ENCODE data around the gene CTF1.
"Not testable (repeated sequence)": the region's sequence is repeated elsewhere in the genome, so short reads cannot be mapped to it uniquely, and the experiment has no call there.

The CTF1 gene

DNA sequence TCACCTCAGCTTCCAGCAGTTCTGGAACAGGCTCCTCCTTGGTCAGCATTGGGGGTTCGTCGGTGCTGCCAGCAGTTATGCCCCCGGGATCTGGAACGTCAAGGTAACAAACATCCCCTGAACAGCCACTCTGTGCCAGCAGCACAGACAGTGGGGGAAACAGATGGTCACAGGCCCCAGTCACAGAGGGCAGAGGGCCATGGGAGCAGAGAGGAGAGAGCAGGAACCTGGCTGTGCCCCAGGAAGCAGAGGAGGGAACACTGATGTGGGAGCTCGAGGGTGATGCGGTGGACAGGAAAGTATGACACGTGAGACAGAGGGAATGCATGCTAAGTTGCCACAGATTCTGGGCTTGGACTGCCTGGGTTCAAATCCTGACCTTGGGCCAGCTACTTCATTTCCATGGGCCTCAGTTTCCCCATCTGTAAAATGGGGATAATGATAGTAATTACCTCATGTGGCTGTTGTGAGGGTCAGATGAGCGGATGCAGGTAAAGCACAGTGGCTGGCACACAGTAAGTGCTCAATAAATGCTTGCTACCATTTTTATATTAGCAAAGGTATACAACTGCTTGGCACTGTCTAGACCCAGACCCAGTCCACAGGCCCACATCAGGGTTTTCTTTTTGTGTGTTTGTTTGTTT lies 7.4 kb upstream of the CTF1 start:
- no peak for FAIRE-seq

DNA sequence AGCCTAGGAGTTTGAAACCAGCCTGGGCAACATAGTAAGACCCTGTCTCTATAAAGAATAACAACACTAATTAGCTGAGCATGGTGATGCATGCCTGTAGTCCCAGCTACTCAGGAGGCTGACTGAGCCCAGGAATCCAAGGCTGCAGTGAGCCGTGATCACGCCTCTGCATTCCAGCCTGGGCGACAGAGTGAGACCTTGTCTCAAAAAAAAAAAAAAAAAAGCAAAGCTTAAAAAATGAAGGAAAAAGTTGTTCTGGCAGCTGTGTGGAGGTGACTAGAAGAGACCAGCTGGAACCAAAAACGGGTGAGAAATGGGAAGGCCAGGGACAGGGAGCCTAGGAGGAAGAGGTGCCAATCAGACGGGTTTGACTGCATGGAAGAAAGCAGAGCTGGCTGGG lies 6.7 kb upstream of the CTF1 start:
- FAIRE-seq = no peak

DNA sequence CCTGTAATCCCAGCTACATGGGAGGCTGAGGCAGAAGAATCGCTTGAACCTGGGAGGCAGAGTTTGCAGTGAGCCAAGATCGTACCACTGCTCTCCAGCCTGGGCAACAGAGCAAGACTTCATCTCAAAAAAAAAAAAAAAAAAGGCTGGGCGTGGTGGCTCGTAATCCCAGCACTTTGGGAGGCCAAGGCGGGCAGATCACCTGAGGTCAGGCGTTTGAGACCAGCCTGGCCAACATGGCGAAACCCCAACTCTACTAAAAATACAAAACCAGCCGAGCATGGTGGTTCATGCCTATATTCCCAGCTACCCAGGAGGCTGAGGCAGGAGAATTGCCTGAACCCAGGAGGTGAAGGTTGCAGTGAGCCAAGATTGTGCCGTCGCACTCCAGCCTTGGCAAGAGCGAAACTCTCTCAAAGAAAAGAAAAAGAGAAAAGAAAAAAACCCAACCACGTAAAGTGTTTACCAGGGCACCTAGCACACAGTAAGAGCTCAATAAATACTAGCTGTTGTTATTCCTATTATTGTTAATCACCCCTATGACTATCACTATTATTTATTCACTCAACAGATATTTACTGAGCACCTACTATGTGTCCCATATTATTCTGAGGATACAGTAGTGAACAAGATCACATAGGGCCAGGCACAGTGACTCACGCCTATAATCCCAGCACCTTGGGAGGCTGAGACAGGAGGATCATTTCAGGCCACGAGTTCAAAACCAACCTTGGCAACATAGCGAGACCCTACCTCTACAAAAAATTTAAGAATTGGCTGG lies 5.2 kb upstream of the CTF1 start:
- FAIRE-seq = not testable (repeated sequence)

DNA sequence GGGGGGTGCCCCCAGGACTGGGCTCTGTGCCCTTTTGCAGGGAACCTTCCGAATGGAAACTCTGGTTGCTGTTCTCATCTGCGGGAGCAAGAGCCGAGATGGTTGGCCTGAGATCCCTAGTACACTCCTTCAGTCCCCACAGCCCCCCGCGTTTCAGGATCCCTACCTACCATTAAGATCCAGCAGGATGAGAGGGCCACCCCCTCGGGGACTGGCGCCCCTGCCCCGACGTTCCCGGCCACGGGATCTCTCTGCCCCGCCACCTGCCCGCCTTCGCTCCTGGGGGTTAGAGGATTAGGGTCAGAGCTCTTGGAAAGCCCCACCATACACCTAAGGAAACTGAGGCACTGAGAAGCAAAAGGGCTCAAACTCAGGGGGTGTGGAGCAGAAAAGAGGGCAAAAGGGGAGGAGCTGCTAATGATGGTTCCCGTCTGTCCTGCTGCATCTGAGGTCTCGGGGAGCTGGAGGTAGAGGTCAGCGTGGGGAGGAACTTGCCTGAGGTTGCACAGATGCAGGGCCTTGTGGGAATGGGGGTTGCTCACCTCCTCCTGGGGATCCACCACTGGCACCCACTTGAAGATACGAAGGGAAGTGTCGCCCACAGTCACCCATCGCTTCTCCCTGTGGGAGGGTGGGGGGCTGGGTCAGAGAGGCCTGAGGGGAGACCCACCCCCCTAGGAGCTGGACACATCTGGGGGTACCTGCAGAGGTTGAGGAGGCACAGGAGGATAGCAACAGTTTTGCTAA lies 3.6 kb upstream of the CTF1 start:
- FAIRE-seq = no peak

DNA sequence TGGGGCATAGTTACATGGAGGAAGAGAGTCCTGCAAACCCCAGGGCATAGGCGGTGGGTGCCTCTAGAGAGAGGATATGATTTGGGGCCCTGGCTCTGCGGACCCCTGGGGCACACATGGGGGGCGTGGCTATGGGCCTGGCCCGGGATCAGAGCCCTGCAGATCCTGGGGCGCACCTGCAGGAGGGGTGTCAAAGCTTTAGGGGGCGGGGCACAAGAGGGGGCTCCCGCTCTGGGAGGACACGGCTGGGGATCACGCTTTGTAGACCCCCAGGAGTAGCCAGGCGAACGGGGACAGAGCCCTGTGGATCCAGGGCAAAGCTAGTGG lies 3.0 kb upstream of the CTF1 start:
- no peak for FAIRE-seq

DNA sequence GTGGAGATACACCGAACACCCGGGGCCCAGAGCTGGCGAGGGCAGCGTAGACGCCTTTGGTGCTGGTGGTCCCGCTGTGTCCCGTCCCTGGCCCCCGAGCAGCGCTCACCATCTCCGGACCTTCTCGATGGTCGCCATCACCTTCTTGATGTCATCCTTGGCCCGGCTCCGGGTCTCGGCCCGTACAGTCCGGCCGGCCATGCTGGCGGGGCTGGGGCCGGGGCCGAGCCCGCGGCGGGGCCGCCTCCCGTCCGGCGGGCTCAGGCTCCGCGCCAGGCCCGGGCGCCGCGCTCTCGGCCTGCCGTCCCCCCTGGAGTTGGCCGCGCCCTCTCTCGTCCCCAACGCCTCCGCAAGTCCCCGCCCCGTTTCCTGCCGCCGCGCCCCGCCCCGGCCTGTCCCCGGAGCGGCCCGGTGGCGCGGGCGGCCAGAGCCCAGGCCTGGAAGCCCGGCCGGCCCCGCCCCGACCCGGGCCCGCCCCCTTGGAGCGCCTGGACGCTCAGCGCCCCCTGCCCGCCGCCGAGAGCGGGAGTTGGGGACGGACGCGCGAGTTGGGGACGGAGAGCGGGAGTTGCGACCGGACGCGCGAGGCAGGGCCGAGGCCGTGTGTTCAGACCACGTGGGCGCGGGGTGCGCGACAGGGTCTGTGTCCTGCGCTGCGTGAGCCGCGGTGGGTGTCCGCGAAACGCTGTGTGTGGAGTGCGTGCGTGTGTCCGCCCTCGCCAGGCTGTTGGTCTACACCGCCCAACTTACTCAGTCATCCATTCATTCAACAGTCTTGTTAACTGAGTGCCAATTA lies 2.5 kb upstream of the CTF1 start, which contains the start of gene BCL7C:
Gene BCL7C (minus strand): TSS at position 334 of the 796 bp plus-strand sequence. CDS start 133 bp downstream, at position 201.
- FAIRE-seq = no peak

DNA sequence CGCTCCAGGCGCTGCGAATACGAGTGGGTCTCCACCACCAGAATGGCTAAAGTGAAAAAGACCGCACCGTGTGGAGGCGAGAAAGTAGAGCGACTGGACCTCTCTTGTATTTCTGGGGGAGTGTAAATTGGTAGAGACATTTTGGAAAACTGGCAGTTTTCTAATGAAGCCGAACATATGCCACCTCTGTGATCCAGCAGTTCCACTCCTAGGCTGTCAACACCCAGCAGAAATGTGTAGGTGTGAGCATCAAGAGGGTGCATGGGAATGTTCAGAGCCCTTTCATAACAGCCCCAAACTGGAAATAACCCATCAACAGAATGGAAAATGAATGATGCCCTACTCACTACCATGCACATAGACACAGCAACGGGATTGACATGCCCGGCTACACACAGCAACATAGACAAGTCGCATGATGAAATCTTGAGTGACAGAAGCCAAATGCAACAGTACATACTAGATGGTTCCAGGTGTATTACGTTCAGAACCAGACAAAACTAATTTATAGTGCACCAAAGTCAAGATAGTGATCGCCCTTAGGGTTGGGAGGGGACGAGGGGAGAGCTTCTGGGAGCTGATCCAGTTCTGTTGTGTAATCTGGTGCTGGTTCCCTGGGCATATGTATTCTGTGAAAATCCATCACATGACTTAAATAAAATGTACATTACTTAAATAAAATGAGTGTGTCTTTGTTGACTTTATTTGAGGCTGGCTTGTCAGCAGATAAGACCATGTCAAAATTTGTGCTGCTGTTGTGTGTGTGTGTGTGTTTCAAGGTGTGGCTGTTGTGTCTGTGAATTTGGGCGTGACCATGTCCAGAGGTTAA lies 1.7 kb upstream of the CTF1 start:
- FAIRE-seq = no peak

DNA sequence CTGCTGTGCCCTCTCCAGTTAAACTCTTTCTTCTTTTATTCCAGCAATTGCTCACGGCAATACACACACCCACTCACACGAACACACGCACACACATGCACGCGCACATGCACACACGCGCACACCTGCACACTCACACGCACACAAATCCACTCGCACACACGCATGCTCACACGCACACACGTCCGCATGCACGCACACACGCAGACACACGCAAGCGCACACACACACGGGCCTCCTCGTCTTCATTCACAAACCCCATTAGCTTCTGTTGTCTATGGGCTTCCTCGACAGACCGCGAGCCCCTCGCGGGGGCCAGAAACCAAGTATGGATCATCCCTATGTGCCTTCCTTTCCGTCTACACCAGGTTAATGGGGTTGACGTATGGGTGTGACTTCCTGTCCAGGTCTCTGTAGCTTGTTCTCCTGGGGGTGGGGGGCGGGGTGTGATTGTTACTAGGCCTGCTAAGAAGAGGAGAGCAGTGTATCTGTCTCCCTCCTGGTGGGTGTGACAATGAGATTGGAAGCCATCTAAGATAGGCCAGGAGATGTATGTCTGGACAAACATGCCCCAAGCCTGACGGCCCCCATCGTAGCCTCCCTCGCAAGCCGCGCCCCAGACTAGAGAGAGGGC lies 670 bp upstream of the CTF1 start:
- FAIRE-seq = no peak

DNA sequence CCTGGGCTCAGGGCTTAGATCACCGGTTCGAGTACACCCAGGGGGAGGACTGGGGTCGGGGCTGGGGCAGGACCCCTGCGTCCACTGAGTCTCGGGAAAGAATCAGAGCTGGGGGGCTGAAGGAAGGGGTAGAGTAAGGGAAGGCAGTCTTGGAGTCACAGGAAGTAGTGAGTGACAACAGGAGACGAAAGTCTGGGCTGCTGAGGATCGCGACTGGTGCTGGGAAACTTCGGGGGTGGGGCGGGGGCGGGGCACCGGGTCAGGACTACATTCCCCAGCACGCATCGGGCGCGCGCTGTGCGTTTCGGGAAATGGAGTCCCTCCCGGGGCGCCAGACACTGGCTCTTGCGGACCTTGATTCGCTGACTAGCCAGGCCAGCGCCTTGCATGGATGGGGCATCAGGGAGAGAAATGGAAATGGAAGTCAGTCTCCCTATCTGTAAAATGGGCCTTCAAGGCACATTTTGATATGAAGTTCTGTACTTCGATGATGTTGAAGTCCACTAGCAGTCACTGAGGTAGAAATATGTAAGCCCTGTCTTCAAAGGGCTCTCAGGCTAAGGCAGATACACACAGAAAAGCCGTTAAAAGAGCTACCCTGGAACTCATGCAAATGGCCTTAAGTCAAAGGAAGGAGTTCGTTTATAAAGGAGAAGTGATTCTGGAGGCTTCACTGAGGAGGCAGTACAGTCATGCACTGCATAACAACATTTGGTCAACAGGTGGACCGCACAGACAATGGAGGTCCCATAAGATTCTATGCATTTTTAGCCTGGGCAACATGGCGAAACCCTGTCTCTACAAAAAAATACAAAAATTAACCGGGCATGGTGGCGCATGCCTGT lies 697 bp downstream of the CTF1 start:
- FAIRE-seq = no peak

DNA sequence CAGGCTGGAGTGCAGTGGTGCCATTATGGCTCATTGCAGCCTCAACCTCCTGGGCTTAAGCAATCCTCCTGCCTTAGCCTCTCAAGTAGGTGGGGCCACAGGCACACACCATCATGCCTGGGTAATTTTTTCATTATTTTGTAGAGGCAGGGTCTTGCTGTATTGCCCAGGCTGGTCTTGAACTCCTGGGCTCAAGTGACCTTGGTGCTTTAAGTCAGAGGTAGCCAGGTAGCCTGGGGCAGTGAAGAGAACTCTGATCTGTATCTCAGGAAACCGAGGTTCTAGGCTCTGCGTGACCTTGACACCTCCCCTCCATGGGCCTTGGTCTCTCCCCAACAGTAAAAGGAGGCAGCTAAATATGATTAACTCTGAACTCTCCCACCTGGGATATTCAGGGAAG lies 3.4 kb downstream of the CTF1 start:
- no peak for FAIRE-seq

DNA sequence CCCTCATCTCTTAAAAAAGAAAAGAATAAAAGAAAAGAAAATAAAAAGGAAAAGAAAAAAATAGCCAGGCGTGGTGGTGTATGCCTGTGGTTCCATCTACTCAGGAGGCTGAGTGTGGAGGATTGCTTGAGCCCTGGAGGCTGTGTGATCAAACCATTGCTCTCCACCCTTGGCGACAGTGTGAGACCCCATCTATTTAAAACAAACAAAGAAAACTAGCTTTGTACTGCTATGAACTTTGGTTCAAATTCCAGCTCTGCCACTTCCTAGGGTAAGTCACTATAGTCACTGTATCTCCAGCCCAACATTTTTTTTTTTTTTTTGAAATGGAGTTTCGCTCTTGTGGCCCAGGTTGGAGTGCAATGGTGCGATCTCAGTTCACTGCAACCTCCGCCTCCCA lies 4.2 kb downstream of the CTF1 start:
- no peak for FAIRE-seq

DNA sequence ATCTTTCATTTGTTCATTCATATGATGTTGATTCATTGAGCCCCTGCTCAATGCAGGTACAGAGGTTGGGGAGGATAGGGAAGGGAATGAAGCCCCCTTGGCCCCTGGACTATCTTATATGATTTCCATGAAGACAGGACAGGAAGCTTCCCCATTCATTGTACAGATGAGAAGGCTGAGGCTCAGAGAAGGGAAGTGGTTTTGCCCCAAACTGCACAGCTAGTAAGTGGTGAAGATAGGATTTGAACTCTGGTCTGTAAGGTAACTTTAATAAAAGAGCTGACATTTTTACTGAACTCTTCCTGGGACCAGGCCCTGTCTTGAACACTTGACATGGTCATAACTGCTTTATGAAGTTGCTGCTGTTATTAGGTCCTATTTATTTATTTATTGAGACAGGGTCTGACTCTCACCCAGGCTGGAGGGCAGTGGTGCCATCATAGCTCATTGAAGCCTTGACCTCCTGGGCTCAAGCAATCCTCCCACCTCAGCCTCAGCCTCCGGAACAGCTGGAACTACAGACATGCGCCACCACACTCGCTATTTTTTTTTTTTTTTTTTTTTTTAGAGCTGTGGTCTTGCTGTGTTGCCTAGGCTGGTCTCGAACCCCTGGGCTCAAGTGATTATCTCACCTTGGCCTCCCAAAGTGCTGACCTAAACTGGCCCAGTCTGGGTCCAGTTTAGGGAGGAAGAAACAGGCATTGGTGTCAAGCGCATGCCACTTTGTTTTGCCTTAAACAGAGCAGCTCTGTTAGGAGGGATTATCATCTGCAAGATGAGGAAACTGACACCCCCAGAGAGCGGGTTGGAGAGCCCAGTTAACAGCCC lies 5.0 kb downstream of the CTF1 start:
- no peak for FAIRE-seq

DNA sequence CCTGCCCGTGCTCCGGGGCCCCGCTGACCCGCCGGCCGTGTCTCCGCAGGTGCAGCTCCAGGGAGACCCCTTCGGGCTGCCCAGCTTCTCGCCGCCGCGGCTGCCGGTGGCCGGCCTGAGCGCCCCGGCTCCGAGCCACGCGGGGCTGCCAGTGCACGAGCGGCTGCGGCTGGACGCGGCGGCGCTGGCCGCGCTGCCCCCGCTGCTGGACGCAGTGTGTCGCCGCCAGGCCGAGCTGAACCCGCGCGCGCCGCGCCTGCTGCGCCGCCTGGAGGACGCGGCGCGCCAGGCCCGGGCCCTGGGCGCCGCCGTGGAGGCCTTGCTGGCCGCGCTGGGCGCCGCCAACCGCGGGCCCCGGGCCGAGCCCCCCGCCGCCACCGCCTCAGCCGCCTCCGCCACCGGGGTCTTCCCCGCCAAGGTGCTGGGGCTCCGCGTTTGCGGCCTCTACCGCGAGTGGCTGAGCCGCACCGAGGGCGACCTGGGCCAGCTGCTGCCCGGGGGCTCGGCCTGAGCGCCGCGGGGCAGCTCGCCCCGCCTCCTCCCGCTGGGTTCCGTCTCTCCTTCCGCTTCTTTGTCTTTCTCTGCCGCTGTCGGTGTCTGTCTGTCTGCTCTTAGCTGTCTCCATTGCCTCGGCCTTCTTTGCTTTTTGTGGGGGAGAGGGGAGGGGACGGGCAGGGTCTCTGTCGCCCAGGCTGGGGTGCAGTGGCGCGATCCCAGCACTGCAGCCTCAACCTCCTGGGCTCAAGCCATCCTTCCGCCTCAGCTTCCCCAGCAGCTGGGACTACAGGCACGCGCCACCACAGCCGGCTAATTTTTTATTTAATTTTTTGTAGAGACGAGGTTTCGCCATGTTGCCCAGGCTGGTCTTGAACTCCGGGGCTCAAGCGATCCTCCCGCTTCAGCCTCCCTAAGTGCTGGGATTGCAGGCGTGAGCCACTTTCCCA lies 5.9 kb downstream of the CTF1 start:
- FAIRE-seq = no peak

DNA sequence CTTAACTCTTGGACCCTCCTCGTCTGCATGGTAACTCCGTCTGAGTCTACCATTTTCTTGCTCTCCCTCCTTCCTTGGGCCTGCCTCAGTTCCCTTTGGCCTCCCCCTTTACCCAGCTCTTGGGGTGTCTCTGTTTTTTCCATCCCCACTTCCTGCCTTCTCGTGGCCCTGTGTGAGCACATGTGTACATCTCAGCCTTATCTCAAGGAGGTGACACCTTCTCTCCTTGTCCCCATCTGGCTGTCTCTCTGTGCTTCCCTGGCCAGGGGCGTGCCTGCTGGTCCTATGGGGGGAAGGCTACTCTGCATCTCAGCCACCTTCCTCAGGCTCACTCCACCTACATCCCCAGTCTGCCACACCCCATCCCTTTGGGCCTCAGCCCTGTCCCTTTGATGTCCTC lies 6.6 kb downstream of the CTF1 start:
- no peak for FAIRE-seq

DNA sequence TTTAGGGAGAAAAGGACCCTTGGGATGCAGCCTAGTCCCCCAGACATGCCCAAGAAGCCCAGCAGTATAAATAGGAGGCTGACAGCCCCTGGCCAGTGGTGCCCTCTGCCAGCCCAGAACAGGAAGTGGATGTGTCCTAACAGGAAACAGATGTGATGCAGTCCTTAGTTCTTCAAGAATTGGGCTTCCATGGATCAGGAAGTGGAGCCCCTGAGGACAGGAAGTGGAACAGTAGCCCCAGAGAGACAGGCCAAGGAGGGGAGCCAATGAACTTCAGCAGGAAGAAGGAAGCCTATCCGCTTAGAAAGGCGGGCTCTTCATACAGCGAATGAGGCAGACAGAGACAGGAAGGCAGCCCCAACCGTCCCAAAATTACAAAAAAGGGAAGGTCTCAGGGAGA lies 7.2 kb downstream of the CTF1 start:
- FAIRE-seq = no peak

DNA sequence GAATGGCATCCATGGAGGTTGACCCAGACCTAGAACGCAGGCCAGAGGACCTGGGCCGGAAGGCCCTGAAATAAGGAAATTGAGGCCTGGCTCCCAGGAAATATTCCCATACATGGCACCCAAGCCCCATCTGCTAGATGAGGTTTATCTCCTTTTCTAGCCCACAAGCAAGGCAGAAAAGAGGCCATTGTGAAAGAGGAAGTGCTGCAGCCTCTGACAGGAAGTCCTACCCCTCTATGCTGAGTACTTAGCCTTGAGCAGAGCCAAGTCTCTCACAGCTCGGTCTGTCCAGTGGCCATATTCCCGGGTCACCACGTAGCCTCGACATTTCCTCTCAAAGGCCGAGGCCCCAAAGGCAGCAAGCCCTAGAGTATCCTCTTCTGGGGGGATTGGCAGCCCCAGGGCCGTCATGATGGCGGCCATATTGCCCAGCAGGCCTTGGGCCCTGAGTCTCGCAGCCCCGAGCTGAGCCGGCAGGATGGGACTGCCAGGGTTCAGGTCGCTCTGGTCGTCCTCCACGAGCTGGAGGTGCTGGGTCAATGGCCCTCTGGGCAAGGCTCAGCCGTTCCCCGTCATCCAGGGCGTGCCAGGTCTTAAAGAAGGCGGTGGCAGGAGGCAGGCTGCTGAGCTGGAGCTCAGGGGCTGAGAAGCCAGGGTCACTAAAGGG lies 7.8 kb downstream of the CTF1 start:
- no peak for FAIRE-seq

DNA sequence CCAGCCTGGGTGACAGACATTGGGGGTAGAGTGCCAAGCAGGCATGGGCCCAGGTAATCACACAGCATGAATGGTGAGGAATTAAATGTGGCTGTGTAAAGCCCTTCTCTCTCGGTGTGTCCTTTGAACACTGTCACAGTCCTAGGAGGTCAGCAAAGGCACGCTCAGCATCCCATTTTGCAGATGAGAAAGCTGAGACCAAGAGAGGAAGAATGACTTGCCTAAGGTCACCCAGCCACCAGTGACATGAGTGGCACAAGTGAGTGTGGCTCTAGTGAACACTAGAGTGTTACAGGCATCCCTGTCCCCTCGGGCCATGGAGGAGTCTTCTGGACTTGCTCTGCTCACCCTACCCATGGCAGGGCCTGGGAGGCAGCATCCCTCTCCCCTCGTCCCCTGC lies 10.7 kb downstream of the CTF1 start:
- FAIRE-seq = no peak

DNA sequence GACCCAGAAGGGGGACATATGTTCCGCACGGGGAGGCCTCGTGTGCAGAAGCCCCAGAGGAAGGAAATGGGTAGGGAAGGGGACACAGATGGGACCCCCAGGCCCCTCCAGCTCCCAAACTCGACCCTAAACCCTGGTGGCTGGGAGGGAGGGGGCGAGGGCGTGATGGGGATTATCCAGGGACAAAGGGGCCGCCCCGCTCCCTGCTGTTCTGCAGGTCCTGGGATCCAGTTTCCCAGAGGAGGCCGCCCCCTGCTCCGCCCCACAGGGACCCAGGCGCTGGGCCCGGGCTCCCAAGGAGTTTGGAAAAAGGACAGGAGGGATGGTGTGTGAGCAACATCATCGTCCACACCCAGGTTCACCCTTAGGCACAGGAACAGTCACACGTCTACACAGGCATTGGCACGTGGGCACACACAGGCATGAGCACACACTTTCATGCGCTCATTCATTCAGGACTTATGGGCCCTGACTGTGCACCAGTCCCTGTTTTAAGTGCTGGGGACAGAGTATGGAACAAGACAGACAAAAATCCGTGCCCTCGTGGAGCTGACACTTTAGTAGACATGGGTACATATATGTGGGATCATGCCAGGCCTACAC lies 14.1 kb downstream of the CTF1 start:
- FAIRE-seq = no peak

Measured in TTC549 (cell line).